Left lobe of liver (tissue), 2 donors: ENCODE results near the gene SLC26A3. TPM values are rescaled to one million over a fixed set of nuclear protein-coding genes. Genes with fewer than 3 reads are reported as not detected.

Experiments used
- ATAC-seq: fragments of 200-7000 bp; cut with Tn5 transposase; one replicate; pipeline ENCODE4 v1.9.1; 2020; ENCODE audit warnings: mild to moderate bottlenecking, moderate library complexity
- DNase-seq: peaks from one replicate; pipeline ENCODE4 v3.0.0-alpha.2; 2020; ENCODE audit warnings: low spot score
- total RNA-seq: library from RNA; stranded (reverse); gene quantifications from one replicate; pipeline ENCODE4 v1.2.1, GENCODE V29; 2021
- donor health status: DM: no; HTN: no; CAD: no; lungs with moderate emphysema.
- donor health status: DM: no; HTN: yes; CAD: no.

The SLC26A3 gene
- total RNA-seq, 1 donor from 2014 or later, result 0.93 TPM

- DNase-seq (no peak), ATAC-seq (no peak)
Measured at GRCh38 chr7:107754642-107755041, 48.4 kb downstream of the SLC26A3 start.

GRCh38 chr7:107751113-107751512 is 51.9 kb downstream of the SLC26A3 start:
- DNase-seq (no peak), ATAC-seq (no peak)

- DNase-seq, result no peak
- no peak for ATAC-seq
Measured at GRCh38 chr7:107746006-107746405, 57.0 kb downstream of the SLC26A3 start.

DNA sequence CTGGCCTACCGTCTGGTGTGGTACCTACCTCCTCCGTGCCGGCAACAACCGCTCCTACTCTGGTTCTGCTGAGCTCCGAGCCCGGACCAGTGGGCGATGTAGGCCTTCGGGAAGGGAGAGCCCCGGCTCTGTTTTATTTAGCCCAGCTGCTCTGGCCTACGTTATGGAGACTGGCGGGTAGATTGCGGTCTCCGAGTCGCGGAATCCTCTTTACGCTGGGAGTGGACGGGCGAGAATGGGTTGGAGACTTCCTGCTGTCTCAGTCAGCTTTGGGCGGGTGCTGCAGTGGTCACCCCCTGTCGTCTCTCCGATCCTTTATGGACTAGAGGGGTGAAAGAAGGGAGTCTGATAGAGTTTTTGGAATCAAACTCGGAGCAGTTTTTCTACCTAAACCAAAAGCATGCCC is 58.7 kb downstream of the SLC26A3 start:
- ATAC-seq (peak; percentile 53), DNase-seq (no peak)

DNA sequence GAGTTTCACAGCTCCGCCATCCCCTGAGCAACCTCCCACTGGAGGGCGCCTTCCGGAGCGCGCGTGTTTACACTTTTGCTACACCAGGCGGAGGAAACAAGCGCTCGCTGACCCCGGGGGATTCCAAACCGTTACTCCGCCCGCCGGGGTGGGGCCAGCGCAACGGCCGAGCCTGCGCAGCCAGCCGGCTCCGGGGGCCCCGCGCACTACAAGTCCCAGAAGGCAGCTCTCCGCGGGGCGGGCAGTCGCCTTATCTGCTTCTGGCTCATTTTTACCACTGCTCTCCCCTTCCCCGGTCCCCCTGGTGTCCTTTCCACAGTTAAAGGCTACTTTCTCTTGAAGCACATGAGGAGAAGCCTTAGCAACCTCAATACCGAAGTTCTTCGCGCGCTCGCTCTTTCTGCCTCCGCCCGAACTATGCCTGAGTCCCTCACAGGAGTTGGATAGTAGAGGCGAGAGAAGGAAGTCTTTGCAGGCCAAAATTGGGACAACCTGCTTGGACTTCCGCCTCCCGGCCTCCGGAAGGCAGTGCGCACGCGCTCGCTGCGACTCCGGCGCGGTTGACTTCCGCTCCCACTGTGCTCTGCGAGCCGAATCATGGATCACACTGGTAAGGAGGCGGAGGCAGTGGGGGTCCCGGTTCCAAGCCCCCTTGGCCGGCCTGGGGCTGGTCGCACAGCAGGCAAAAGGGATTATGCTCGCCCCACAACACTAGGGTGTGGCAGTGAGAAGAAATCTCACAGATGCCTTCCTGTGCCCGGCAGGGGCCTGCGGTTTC is 59.3 kb downstream of the SLC26A3 start, which contains the start of gene CBLL1:
TSS of gene CBLL1 (plus strand) at position 576 of the 778 bp plus-strand sequence. CDS start at position 598, 22 bp downstream.
- DNase-seq (peak; percentile 98), ATAC-seq (peak; percentile 95)

- peak; percentile 68 for DNase-seq
Measured at GRCh38 chr7:107742678-107743566, 60.1 kb downstream of the SLC26A3 start.

DNA sequence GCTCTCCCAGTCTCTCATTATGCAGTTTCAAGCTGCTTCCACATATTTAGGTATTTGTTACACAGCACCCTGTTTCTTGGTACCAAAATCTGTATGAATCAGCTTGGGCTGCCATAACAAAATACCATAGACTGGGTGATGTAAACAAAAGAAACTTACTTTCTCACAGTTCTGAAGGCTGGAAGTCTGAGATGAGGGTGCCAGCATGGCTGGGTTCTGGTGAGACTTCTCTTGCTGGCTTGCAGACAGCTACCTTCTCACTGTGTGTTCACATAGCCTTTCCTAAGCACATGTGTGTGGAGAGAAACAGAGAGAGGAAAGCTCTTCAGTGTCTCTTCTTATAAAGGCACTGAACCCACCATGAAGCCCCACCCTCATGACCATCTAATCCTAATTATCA is 74.7 kb downstream of the SLC26A3 start:
- DNase-seq, result no peak
- no peak for ATAC-seq

More at GRCh38 chr7:107742678-107743566, 60.1 kb downstream of the SLC26A3 start:
- peak; percentile 56 for ATAC-seq

- ATAC-seq (no peak), DNase-seq (no peak)
Measured at GRCh38 chr7:107726356-107727130, 76.5 kb downstream of the SLC26A3 start.

GRCh38 chr7:107725138-107725740 is 77.8 kb downstream of the SLC26A3 start:
- no peak for DNase-seq
- peak; percentile 82 for ATAC-seq

DNA sequence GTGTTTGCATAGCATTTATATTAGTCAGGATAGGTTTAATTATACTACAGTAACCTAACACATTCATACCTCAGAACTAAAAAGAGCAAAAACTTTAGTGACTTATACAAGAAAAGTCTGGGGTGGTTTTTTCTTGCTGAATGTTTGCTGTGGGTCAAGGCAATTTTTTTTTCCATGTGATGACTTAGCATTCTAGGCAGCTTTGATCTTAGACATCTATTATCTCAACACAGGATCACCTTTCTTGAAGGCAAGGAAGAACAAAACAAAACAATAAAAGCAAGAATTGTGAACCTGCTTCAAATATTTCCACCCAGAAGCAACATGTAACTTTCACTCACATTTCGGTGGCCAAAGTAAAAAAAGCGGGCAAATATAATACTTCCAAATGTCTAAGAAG is 79.8 kb downstream of the SLC26A3 start:
- ATAC-seq, result no peak
- no peak for DNase-seq

GRCh38 chr7:107721286-107721685 is 81.7 kb downstream of the SLC26A3 start:
- DNase-seq (no peak), ATAC-seq (no peak)

DNA sequence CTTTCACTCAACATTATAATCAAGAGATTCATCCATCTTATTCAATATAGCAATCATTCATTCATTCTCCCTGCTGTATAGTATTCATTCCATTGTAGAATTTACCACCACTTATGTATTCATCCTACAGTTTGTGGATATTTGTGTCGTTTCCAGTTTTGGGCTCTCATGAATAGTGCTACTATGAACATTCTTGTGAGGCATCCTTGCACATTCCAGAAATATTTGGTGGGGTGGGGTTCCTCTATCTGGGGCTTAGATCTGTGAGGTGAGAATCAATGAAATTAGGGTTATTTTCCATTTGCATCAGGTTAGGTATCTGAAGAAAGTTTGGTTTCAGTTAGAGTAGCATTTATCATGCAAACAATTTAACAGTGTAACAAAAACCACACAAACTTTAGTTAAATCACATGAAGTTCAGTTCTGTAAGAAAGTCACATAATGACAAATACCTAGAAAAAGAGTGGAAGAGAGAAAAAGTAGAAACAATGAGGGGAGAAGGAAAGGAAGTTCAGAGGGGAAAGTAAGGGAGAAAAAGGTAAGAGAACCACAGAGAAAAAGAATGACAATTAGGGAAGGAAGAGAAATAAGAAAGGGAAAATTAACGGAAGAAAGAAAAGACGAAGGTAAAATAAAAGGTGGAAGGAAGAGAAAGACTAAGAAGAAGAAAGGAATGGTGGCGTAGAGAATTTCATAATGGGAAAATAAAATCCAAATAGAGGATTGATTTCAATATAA is 84.4 kb downstream of the SLC26A3 start:
- ATAC-seq, result no peak
- no peak for DNase-seq

DNA sequence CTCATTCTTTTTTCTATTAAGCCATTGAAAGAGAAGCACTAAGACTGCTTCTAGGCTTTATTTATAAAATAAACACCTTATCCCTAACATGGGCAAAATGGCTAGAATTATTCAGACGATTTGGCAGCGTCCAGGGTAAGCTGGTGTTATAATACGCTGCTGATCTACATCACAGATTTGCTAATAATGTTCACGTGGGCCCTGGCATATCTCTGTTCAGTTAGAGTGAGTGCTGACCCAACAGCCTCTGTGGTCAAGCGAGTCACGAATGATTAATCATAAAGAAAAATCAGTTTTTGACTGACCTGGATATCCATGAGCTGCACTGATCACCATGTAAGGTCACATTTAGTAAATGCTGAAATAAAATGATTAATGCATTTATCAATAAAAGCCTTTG is 87.5 kb downstream of the SLC26A3 start:
- ATAC-seq (no peak), DNase-seq (no peak)

Other genes starting within 250 kb of the SLC26A3 start
- 12.9 TPM for gene COG5, start 239.3 kb downstream of the SLC26A3 start, total RNA-seq
- gene DUS4L, start 239.3 kb downstream of the SLC26A3 start, total RNA-seq, result 3.1 TPM
- 25.1 TPM for gene BCAP29, start 223.0 kb downstream of the SLC26A3 start, total RNA-seq
- gene SLC26A4, start 142.4 kb downstream of the SLC26A3 start, total RNA-seq, result not detected
- 6.9 TPM for gene CBLL1, start 59.1 kb downstream of the SLC26A3 start, total RNA-seq
- 63.0 TPM for gene DLD, start 88.0 kb upstream of the SLC26A3 start, total RNA-seq
- gene LAMB1, start 199.9 kb upstream of the SLC26A3 start, total RNA-seq, result 29.1 TPM